SK-N-SH (cell line): Measurements from ENCODE around the gene DGKI. TPM values are rescaled to one million over a fixed set of nuclear protein-coding genes. Genes with fewer than 3 reads are reported as not detected.
"Not testable (repeated sequence)": the region's sequence is repeated elsewhere in the genome, so short reads cannot be mapped to it uniquely, and the experiment has no call there.

Source experiments
- CTCF ChIA-PET: fragments of 300-600, 350-600 bp; formaldehyde crosslinking; extraction: SDS; loops from one replicate; lab custom pipeline; 2021; lab: Yijun Ruan, JAX
- POLR2A ChIA-PET: fragments of 350-600 bp; sonication (Branson Sonifier 250); formaldehyde crosslinking; extraction: SDS; loops from one replicate; lab custom pipeline; 2020; ENCODE audit warnings: antibody characterized with exemption, inconsistent platforms; lab: Yijun Ruan, JAX
- DNase-seq: peaks from one replicate; pipeline ENCODE4 v3.0.0; 2012
- H2AFZ ChIP-seq: fragments of 200-600 bp; sonication (generic); 2 replicates; pipeline ENCODE4 v1.8.1; 2016; ENCODE audit warnings: antibody characterized with exemption, mild to moderate bottlenecking, low read depth
- H3F3A ChIP-seq: fragments of 200-600 bp; sonication (generic); replicated peaks from 2 replicates; pipeline ENCODE3; 2016; ENCODE audit warnings: antibody characterized with exemption, mild to moderate bottlenecking; ENCODE audit not compliant: insufficient read depth
- H3K27ac ChIP-seq, 2 experiments: fragments of 200-500 bp in 1 of 2; fragments of 200-600 bp in 1 of 2; sonication (Bioruptor generic) in 1 of 2; sonication (generic), shearing (Covaris generic) in 1 of 2; 2 replicates each; pipeline versions ENCODE4 v1.5.1 to v1.6.1; 2014 to 2016; ENCODE audit warnings: low read depth in 2 of 2, inconsistent platforms in 1 of 2, low read length in 1 of 2, mild to moderate bottlenecking in 1 of 2, mixed read lengths in 1 of 2
- H3K27me3 ChIP-seq: fragments of 200-600 bp; sonication (generic), shearing (Covaris generic); 2 replicates; pipeline ENCODE4 v1.6.1; 2016; ENCODE audit warnings: mixed run types; ENCODE audit not compliant: insufficient read depth
- H3K36me3 ChIP-seq, 2 experiments: fragments of 200-500 bp in 1 of 2; fragments of 200-600 bp in 1 of 2; sonication (Bioruptor generic) in 1 of 2; sonication (generic) in 1 of 2; replicated peaks in 1 of 2; 2 replicates each; pipeline versions ENCODE3 to v1.5.1; 2014 to 2016; ENCODE audit warnings: low read length in 1 of 2, mild to moderate bottlenecking in 1 of 2; ENCODE audit not compliant: insufficient read depth in 2 of 2, control insufficient read depth in 1 of 2
- H3K4me1 ChIP-seq, 2 experiments: fragments of 200-500 bp in 1 of 2; fragments of 200-600 bp in 1 of 2; sonication (Bioruptor generic) in 1 of 2; sonication (generic), shearing (Covaris generic) in 1 of 2; 2 replicates each; pipeline versions ENCODE4 v1.5.1 to v1.6.1; 2014 to 2016; ENCODE audit warnings: low read depth in 1 of 2, low read length in 1 of 2, mixed run types in 1 of 2; ENCODE audit not compliant: insufficient read depth in 2 of 2, control insufficient read depth in 1 of 2
- H3K4me2 ChIP-seq: fragments of 200-600 bp; sonication (generic), shearing (Covaris generic); 2 replicates; pipeline ENCODE4 v1.6.1; 2017; ENCODE audit warnings: mixed run types
- H3K4me3 ChIP-seq, 2 experiments: fragments of 200-500 bp in 1 of 2; fragments of 200-600 bp in 1 of 2; sonication (Bioruptor generic) in 1 of 2; sonication (generic), shearing (Covaris generic) in 1 of 2; 2 replicates each; pipeline versions ENCODE4 v1.5.1 to v1.8.1; 2014 to 2016; ENCODE audit warnings: low read depth in 2 of 2, inconsistent platforms in 1 of 2, low read length in 1 of 2, mild to moderate bottlenecking in 1 of 2, mixed read lengths in 1 of 2, moderate library complexity in 1 of 2
- H3K79me2 ChIP-seq: fragments of 200-600 bp; sonication (generic); 2 replicates; pipeline ENCODE4 v1.8.1; 2017; ENCODE audit warnings: mild to moderate bottlenecking; ENCODE audit not compliant: insufficient read depth
- H3K9ac ChIP-seq: fragments of 200-600 bp; sonication (generic); 2 replicates; pipeline ENCODE4 v1.6.1; 2017; ENCODE audit warnings: mixed run types
- H3K9me2 ChIP-seq: fragments of 200-600 bp; sonication (generic); 2 replicates; pipeline ENCODE4 v1.6.1; 2017; ENCODE audit warnings: mixed run types
- H3K9me3 ChIP-seq: fragments of 200-600 bp; sonication (generic); 2 replicates; pipeline ENCODE4 v1.6.1; 2017; ENCODE audit warnings: mixed run types, mild to moderate bottlenecking, moderate library complexity
- H4K20me1 ChIP-seq: fragments of 200-600 bp; sonication (generic); 2 replicates; pipeline ENCODE4 v1.6.1; 2017; ENCODE audit warnings: mild to moderate bottlenecking, mixed run types; ENCODE audit not compliant: insufficient read depth
- CHD2 ChIP-seq: fragments of 150-350 bp; IDR thresholded peaks from 2 replicates; pipeline ENCODE4 v1.6.1; 2018; ENCODE audit warnings: low read length; ENCODE audit not compliant: partially characterized antibody
- ELF1 ChIP-seq: IDR thresholded peaks from 2 replicates; pipeline ENCODE4 v1.4.0; 2012
- EP300 ChIP-seq, 2 experiments: IDR thresholded peaks; 2 replicates each; pipeline versions ENCODE4 v1.4.0 to v1.6.1; 2012; ENCODE audit warnings: borderline replicate concordance in 1 of 2, low read depth in 1 of 2, low read length in 1 of 2
- EZH2phosphoT487 ChIP-seq: fragments of 200-600 bp; sonication (generic); IDR thresholded peaks from 2 replicates; pipeline ENCODE4 v1.6.1; 2017; ENCODE audit warnings: low read depth, mixed run types, mild to moderate bottlenecking, antibody characterized with exemption, moderate library complexity, borderline replicate concordance
- MXI1 ChIP-seq: IDR thresholded peaks from 2 replicates; pipeline ENCODE4 v1.6.1; 2012; ENCODE audit warnings: mild to moderate bottlenecking, low read depth, low read length, improper control_type of control experiment
- RCOR1 ChIP-seq: fragments of 150-350 bp; IDR thresholded peaks from 2 replicates; pipeline ENCODE4 v1.6.1; 2017; ENCODE audit warnings: antibody characterized with exemption, low read length
- REST ChIP-seq: IDR thresholded peaks from 2 replicates; pipeline ENCODE4 v1.6.1; 2012; ENCODE audit warnings: mild to moderate bottlenecking, low read depth, low read length, moderate library complexity
- SIN3A ChIP-seq: IDR thresholded peaks from 2 replicates; pipeline ENCODE4 v1.6.1; 2012; ENCODE audit warnings: low read depth, mild to moderate bottlenecking, low read length, moderate library complexity, borderline replicate concordance
- TEAD4 ChIP-seq: IDR thresholded peaks from 2 replicates; pipeline ENCODE4 v1.4.0; 2012; ENCODE audit warnings: mild to moderate bottlenecking, borderline replicate concordance; ENCODE audit not compliant: insufficient read depth
- WGBS: methylation state at CpG from one replicate; pipeline ENCODE4 v1.1.6; 2017; ENCODE audit warnings: low lambda C conversion rate; 5-methylcytosine and 5-hydroxymethylcytosine counted together
- polyA plus RNA-seq, 3 experiments: library from polyadenylated mRNA; depleted of rRNA; stranded (reverse); fragments of >200 nt; gene quantifications; 2 replicates each; pipeline ENCODE4 v1.2.3, GENCODE V29; 2012

Gene DGKI
- polyA plus RNA-seq, 1 of the 3 experiments (the other 2 are of a cell fraction), result 1.3 TPM

- TF ChIP-seq RCOR1 (no peak), SIN3A (no peak), CHD2 (no peak), ELF1 (no peak), REST (no peak), MXI1 (no peak), TEAD4 (no peak), EZH2phosphoT487 (no peak), EP300 (IDR thresholded peaks at IDR 0.05; ENCODE audit: borderline replicate concordance in 1 of 2, low read depth in 1 of 2, low read length in 1 of 2) (no peak)
- Histone ChIP-seq H3K9me2 (no peaks in the 10 kb centered on the region), H3K9me3 (0 out of 2 replicates have a peak, but pooled peaks cover 3% of the 10 kb centered on the region), H3F3A (peaks cover 4% of the 10 kb centered on the region), H3K4me2 (no peak overlapping the region), H3K4me1 (peaks cover 0 to 7% of the 10 kb centered on the region in 2 experiments; a peak in 1 of 4 replicates), H3K4me3 (no peak overlapping the region), H3K27me3 (no peaks in the 10 kb centered on the region), H3K79me2 (no peaks in the 10 kb centered on the region), H3K36me3 (peaks cover 0 to 8% of the 10 kb centered on the region in 2 experiments), H3K9ac (no peak overlapping the region), H3K27ac (no peak overlapping the region), H4K20me1 (no peaks in the 10 kb centered on the region), H2AFZ (no peak overlapping the region)
- WGBS, result 74% methylated on average over 4 of the region's 4 CpGs
- CTCF ChIA-PET, result interaction anchor here (11.8 kb wide), 1 partner anchor 278 kb away, joined by 149 read pairs; no protein-coding TSS in a partner anchor
- DNase-seq, result no peak
- POLR2A ChIA-PET, result no interaction called here
These were observed 397.8 kb downstream of the DGKI start for GRCh38 chr7:137449016-137449415.

- H3K79me2 ChIP-seq, H3K4me3 ChIP-seq, H3K27me3 ChIP-seq, H2AFZ ChIP-seq, H3K9me3 ChIP-seq, H3K9ac ChIP-seq, DNase-seq, H4K20me1 ChIP-seq, H3K27ac ChIP-seq, H3K36me3 ChIP-seq, H3K9me2 ChIP-seq, H3K4me1 ChIP-seq, POLR2A ChIA-PET, H3K4me2 ChIP-seq, H3F3A ChIP-seq: not testable (repeated sequence)
- 94% methylated on average over 1 of the region's 1 CpG for WGBS
- CTCF ChIA-PET, result interaction anchor here (0.6 to 11.8 kb wide), 2 partner anchors 253 to 278 kb away, joined by 3 to 149 read pairs; no protein-coding TSS in a partner anchor
These were observed 398.2 kb downstream of the DGKI start for GRCh38 chr7:137448572-137448971.
